K562 (cell line): Measurements from ENCODE around the gene SLC29A2. TPM values are rescaled to one million over a fixed set of nuclear protein-coding genes. Genes with fewer than 3 reads are reported as not detected.

Experiments
- ATAC-seq: fragments of 200-7000 bp; cut with Tn5 transposase; 3 replicates; pipeline ENCODE4 v1.9.1; 2020; ENCODE audit warnings: moderate library complexity
- BruUV-seq: library from RNA; stranded (reverse); fragments of 400-500 nt; replicated peaks from 2 replicates; lab custom pipeline; 2021; lab: Mats Ljungman, UMichigan
- CTCF ChIA-PET: fragments of 300-600 bp; formaldehyde crosslinking; extraction: SDS; loops from one replicate; lab custom pipeline; 2021; ENCODE audit warnings: low intra/inter-chr PET ratio; lab: Yijun Ruan, JAX
- POLR2A ChIA-PET: fragments of 300-600, 350-650 bp; sonication (Branson Sonifier 250); formaldehyde crosslinking; extraction: SDS; loops from one replicate; lab custom pipeline; 2021; ENCODE audit warnings: antibody characterized with exemption, inconsistent platforms; lab: Yijun Ruan, JAX
- DNase-seq, 4 experiments: peaks; one replicate each; pipeline versions ENCODE4 v3.0.0 to v3.0.0-alpha.2; 2011 to 2018; ENCODE audit warnings: low spot score in 3 of 4, mixed read lengths in 3 of 4; ENCODE audit errors: extremely low read depth in 1 of 4
- FAIRE-seq: peaks from 2 replicates; lab custom pipeline; 2011; peaks lifted over from hg19 to GRCh38; lab: Jason Lieb, UNC
- H2AFZ ChIP-seq: 2 replicates; pipeline ENCODE4 v1.6.0; 2011; ENCODE audit warnings: low read depth, low read length, control low read depth, inconsistent platforms
- H3K27ac ChIP-seq: fragments of 200-600 bp; 3 replicates; pipeline ENCODE4 v1.8.0; 2011; ENCODE audit warnings: low read depth, mild to moderate bottlenecking, control low read depth, inconsistent platforms, low read length, moderate library complexity, mixed read lengths; ENCODE audit errors: extremely low read depth
- H3K27me3 ChIP-seq, 2 experiments: fragments of 300-600 bp in 1 of 2; 2 replicates in 1 of 2; 3 replicates in 1 of 2; pipeline versions ENCODE4 v1.6.0 to v1.8.0; 2011; ENCODE audit warnings: inconsistent platforms in 2 of 2, low read length in 2 of 2, mild to moderate bottlenecking in 1 of 2, mixed read lengths in 1 of 2, moderate library complexity in 1 of 2; ENCODE audit not compliant: control insufficient read depth in 2 of 2, insufficient read depth in 2 of 2
- H3K36me3 ChIP-seq: fragments of 300-600 bp; 3 replicates; pipeline ENCODE4 v1.8.0; 2011; ENCODE audit warnings: mild to moderate bottlenecking, low read length, inconsistent platforms; ENCODE audit not compliant: control insufficient read depth, insufficient read depth
- H3K4me1 ChIP-seq, 2 experiments: fragments of 200-600 bp in 1 of 2; replicated peaks in 1 of 2; 2 replicates in 1 of 2; 3 replicates in 1 of 2; pipeline versions ENCODE4 v1.5.1 to v1.8.0; 2011; ENCODE audit warnings: inconsistent platforms in 2 of 2, low read length in 2 of 2, mild to moderate bottlenecking in 1 of 2, mixed read lengths in 1 of 2, moderate library complexity in 1 of 2; ENCODE audit not compliant: control insufficient read depth in 2 of 2, insufficient read depth in 2 of 2
- H3K4me2 ChIP-seq: 2 replicates; pipeline ENCODE4 v1.6.1; 2011; ENCODE audit warnings: low read length, control low read depth, inconsistent platforms, mixed read lengths; ENCODE audit not compliant: insufficient read depth
- H3K4me3 ChIP-seq: fragments of 200-600 bp; sonication (generic), shearing (Covaris generic); 2 replicates; pipeline ENCODE4 v1.5.1; 2016; ENCODE audit warnings: control low read depth, inconsistent platforms
- H3K79me2 ChIP-seq: fragments of 200-600 bp; 3 replicates; pipeline ENCODE4 v1.8.0; 2011; ENCODE audit warnings: low read length, inconsistent platforms; ENCODE audit not compliant: control insufficient read depth, insufficient read depth
- H3K9ac ChIP-seq, 2 experiments: 2 replicates each; pipeline versions ENCODE4 v1.6.0 to v1.6.1; 2011; ENCODE audit warnings: low read depth in 2 of 2, low read length in 2 of 2, control low read depth in 1 of 2, inconsistent platforms in 1 of 2, mild to moderate bottlenecking in 1 of 2, mixed read lengths in 1 of 2; ENCODE audit not compliant: insufficient read depth in 1 of 2
- H3K9me1 ChIP-seq: one replicate; pipeline ENCODE4 v1.6.0; 2011; ENCODE audit warnings: inconsistent platforms, mild to moderate bottlenecking, low read length, moderate library complexity; ENCODE audit not compliant: control insufficient read depth, insufficient read depth
- H3K9me3 ChIP-seq: replicated peaks from 2 replicates; pipeline ENCODE4 v1.5.1; 2011; ENCODE audit warnings: low read depth, low read length, inconsistent platforms; ENCODE audit not compliant: control insufficient read depth, insufficient read depth
- H4K20me1 ChIP-seq: replicated peaks from 2 replicates; pipeline ENCODE4 v1.6.1; 2011; ENCODE audit warnings: low read length, inconsistent platforms, mixed read lengths; ENCODE audit not compliant: control insufficient read depth, insufficient read depth
- BCOR ChIP-seq: fragments of 450-650 bp; IDR thresholded peaks from 2 replicates; pipeline ENCODE4 v1.6.1; 2016
- CXXC5 ChIP-seq: fragments of 250-450 bp; sonication (Bioruptor Pico); IDR thresholded peaks from 2 replicates; pipeline ENCODE4 v1.8.0; 2022; ENCODE audit warnings: inconsistent platforms, mild to moderate bottlenecking, moderate library complexity
- EWSR1 ChIP-seq: fragments of 450-650 bp; IDR thresholded peaks from 2 replicates; pipeline ENCODE4 v1.6.1; 2018; ENCODE audit warnings: borderline replicate concordance, mild to moderate bottlenecking, low read depth, moderate library complexity; ENCODE audit not compliant: partially characterized antibody
- MYBL2 ChIP-seq, 2 experiments: fragments of 450-650 bp in 1 of 2; sonication (generic) in 1 of 2; formaldehyde crosslinking in 1 of 2; IDR thresholded peaks; 2 replicates each; pipeline versions ENCODE4 v1.6.1 to v1.8.1; 2017 to 2022; ENCODE audit warnings: borderline replicate concordance in 1 of 2, inconsistent platforms in 1 of 2, low read depth in 1 of 2, mild to moderate bottlenecking in 1 of 2, missing genetic modification reagents in 1 of 2, moderate library complexity in 1 of 2
- POLR2AphosphoS2 ChIP-seq: IDR thresholded peaks from 2 replicates; pipeline ENCODE4 v1.6.1; 2012; ENCODE audit warnings: low read length, improper control_type of control experiment
- POLR2AphosphoS5 ChIP-seq: IDR thresholded peaks from 2 replicates; pipeline ENCODE4 v1.6.1; 2011; ENCODE audit warnings: mild to moderate bottlenecking, low read depth, low read length, moderate library complexity; ENCODE audit not compliant: control insufficient read depth, insufficient read depth
- RBM25 ChIP-seq: fragments of 200-400 bp; formaldehyde crosslinking; IDR thresholded peaks from 2 replicates; pipeline ENCODE4 v1.6.1; 2018; ENCODE audit warnings: low read length, low read depth, moderate library complexity; ENCODE audit not compliant: severe bottlenecking
- WGBS: fragments of 100-300 bp; shearing (Covaris generic); methylation state at CpG from one replicate; pipeline ENCODE4 v1.1.6; 2016; ENCODE audit warnings: low coverage, mixed read lengths; ENCODE audit not compliant: insufficient coverage; ENCODE audit errors: missing lambda C conversion rate; 5-methylcytosine and 5-hydroxymethylcytosine counted together
- in situ Hi-C: fragments of 300-500 bp; cut with MboI; formaldehyde crosslinking; loops from 4 replicates; pipeline ENCODE4 v1.15.0; 2018; ENCODE audit warnings: inconsistent platforms, mixed read lengths
- intact Hi-C: fragments of 100-400 bp; cut with micrococcal nuclease; formaldehyde crosslinking; loops from 2 replicates; pipeline ENCODE4 v1.14.2; 2022
- polyA plus RNA-seq, 8 experiments: library from polyadenylated mRNA; depleted of rRNA in 4 of 8; stranded (reverse) in 5 of 8; unstranded in 3 of 8; fragments of >200 nt; fragmentation: Nextera tagmentation in 2 of 8; fragmentation: Illumina TruSeq in 1 of 8; extraction: Ambion mirVana in 2 of 8; extraction: Trizol in 1 of 8; gene quantifications; 2 replicates each; pipeline versions ENCODE4 v1.2.1 to v1.2.3, GENCODE V29; 2011 to 2014; ENCODE audit warnings: inconsistent platforms in 1 of 8, missing spikeins in 1 of 8
- total RNA-seq, 7 experiments: library from RNA; depleted of rRNA in 6 of 7; stranded (reverse); fragments of >200 nt in 6 of 7; fragmentation: Illumina TruSeq in 2 of 7; extraction: Trizol in 2 of 7; gene quantifications; 2 replicates each; pipeline versions ENCODE4 v1.2.1 to v1.2.3, GENCODE V29; 2011 to 2021; ENCODE audit warnings: low replicate concordance in 1 of 7

SLC29A2 gene
- total and polyA plus RNA-seq, 9 of the 15 experiments (the other 6 are each of a cell fraction or from before 2014, with no cell fraction given) = 2.4 to 48.6 (median 14.2) TPM

- ChIA-PET CTCF (no interaction called here), POLR2A (interaction anchor here (0.8 to 1.0 kb wide), 2 partner anchors 78 to 660 kb away, joined by 3 to 5 read pairs; partner anchors contain the start of gene YIF1A)
- Histone ChIP-seq H3K4me2 (no peak overlapping the region), H4K20me1 (peaks cover 25% of the 10 kb centered on the region; the same call in 1 of the 2 replicates), H3K9ac (0 out of 4 replicates have a peak overlapping the region, but pooled peaks of 1 of the 2 experiments have one; percentile 23), H3K36me3 (peaks cover 81% of the 10 kb centered on the region), H3K4me1 (peaks cover 10 to 54% of the 10 kb centered on the region in 2 experiments; a peak in 4 of 5 replicates), H3K79me2 (peaks cover 49% of the 10 kb centered on the region), H3K4me3 (no peak overlapping the region), H3K9me1 (peaks cover 7% of the 10 kb centered on the region), H3K9me3 (no peaks in the 10 kb centered on the region), H3K27ac (no peak overlapping the region), H3K27me3 (no peaks in the 10 kb centered on the region), H2AFZ (no peak overlapping the region)
- in situ Hi-C loops = no loop called here
- FAIRE-seq (no peak), ATAC-seq (no peak), DNase-seq (peak in 1 of 4 experiments; percentile 3)
- intact Hi-C loops = no loop called here
- TF ChIP-seq MYBL2 (IDR thresholded peaks at IDR 0.05; ENCODE audit: low read depth) (no peak), MYBL2 (CRISPR knock-in tag; IDR thresholded peaks at IDR 0.05; ENCODE audit: borderline replicate concordance) (no peak), EWSR1 (no peak), RBM25 (peak; percentile 80), POLR2AphosphoS5 (0 out of 2 replicates have a peak, but pooled peaks have one; percentile 10), CXXC5 (no peak), BCOR (0 out of 2 replicates have a peak, but pooled peaks have one; percentile 29), POLR2AphosphoS2 (0 out of 2 replicates have a peak, but pooled peaks have one; percentile 18)
- BruUV-seq = no TSS peak
- WGBS = 93% methylated on average over 8 of the region's 8 CpGs
These were observed 4.6 kb downstream of the SLC29A2 start for GRCh38 chr11:66366844-66367477.
